Right lobe of liver (tissue), 4 donors: Measurements from ENCODE around the gene RAP1GAP2.

Source experiments
- POLR2A ChIP-seq: fragments of 450-650 bp; IDR thresholded peaks from one replicate; pipeline ENCODE4 v1.6.1; 2017; ENCODE audit warnings: antibody characterized with exemption, mild to moderate bottlenecking
- TF ChIP-seq, protein P1 (sequence below), 4 donors: fragments of 200-600 bp in 3 of 4; fragments of 450-650 bp in 1 of 4; IDR thresholded peaks; one replicate each; pipeline versions ENCODE4 v1.5.1 to v1.8.0; 2016 to 2022; ENCODE audit warnings: antibody characterized with exemption in 4 of 4, mild to moderate bottlenecking in 2 of 4
- donor health status: DM: no; HTN: no; CAD: no.
- donor health status: DM: no; HTN: no; CAD: no.
- donor health status: DM: no; HTN: yes; CAD: no.

GRCh38 chr17:2847381-2848333 lies 51.4 kb downstream of the RAP1GAP2 start:
- TF ChIP-seq, protein P1, sequence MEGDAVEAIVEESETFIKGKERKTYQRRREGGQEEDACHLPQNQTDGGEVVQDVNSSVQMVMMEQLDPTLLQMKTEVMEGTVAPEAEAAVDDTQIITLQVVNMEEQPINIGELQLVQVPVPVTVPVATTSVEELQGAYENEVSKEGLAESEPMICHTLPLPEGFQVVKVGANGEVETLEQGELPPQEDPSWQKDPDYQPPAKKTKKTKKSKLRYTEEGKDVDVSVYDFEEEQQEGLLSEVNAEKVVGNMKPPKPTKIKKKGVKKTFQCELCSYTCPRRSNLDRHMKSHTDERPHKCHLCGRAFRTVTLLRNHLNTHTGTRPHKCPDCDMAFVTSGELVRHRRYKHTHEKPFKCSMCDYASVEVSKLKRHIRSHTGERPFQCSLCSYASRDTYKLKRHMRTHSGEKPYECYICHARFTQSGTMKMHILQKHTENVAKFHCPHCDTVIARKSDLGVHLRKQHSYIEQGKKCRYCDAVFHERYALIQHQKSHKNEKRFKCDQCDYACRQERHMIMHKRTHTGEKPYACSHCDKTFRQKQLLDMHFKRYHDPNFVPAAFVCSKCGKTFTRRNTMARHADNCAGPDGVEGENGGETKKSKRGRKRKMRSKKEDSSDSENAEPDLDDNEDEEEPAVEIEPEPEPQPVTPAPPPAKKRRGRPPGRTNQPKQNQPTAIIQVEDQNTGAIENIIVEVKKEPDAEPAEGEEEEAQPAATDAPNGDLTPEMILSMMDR (IDR thresholded peaks at IDR 0.05): no peak
- TF ChIP-seq POLR2A: no peak
